Neural cell (in vitro differentiated cells): ENCODE results near the gene CCDC152. TPM values are rescaled to one million over a fixed set of nuclear protein-coding genes. Genes with fewer than 3 reads are reported as not detected.

ENCODE experiments used
- H2AFZ ChIP-seq: fragments of 200-600, 300-800 bp; sonication (generic), shearing (Covaris generic); 2 replicates; pipeline ENCODE4 v1.6.0; 2014; ENCODE audit warnings: low read depth, mild to moderate bottlenecking, antibody characterized with exemption, low read length, moderate library complexity
- H3F3A ChIP-seq: fragments of 200-600 bp; shearing (Covaris generic); 2 replicates; pipeline ENCODE4 v1.6.1; 2016; ENCODE audit warnings: mild to moderate bottlenecking, moderate library complexity, mixed read lengths, antibody characterized with exemption, low read length; ENCODE audit not compliant: insufficient read depth, poor library complexity, severe bottlenecking
- H3K27ac ChIP-seq: fragments of 200-600, 300-800 bp; sonication (generic), shearing (Covaris generic); 2 replicates; pipeline ENCODE4 v1.5.1; 2014; ENCODE audit warnings: mild to moderate bottlenecking, low read length, moderate library complexity
- H3K27me3 ChIP-seq: fragments of 300-800, 200-600 bp; sonication (generic), shearing (Covaris generic); 2 replicates; pipeline ENCODE4 v1.6.0; 2014; ENCODE audit warnings: mild to moderate bottlenecking, low read depth, low read length, moderate library complexity; ENCODE audit not compliant: insufficient read depth
- H3K36me3 ChIP-seq: fragments of 300-800, 200-600 bp; sonication (generic), shearing (Covaris generic); 2 replicates; pipeline ENCODE4 v1.5.1; 2014; ENCODE audit warnings: mild to moderate bottlenecking, antibody characterized with exemption, low read length, moderate library complexity; ENCODE audit not compliant: insufficient read depth
- H3K4me2 ChIP-seq: fragments of 300-800, 200-600 bp; sonication (generic), shearing (Covaris generic); 2 replicates; pipeline ENCODE4 v1.6.0; 2014; ENCODE audit warnings: mild to moderate bottlenecking, low read length
- H3K4me3 ChIP-seq: fragments of 300-800, 200-600 bp; sonication (generic), shearing (Covaris generic); 2 replicates; pipeline ENCODE4 v1.5.1; 2014; ENCODE audit warnings: mild to moderate bottlenecking, low read length, moderate library complexity
- H3K79me2 ChIP-seq: fragments of 200-600 bp; shearing (Covaris generic); replicated peaks from 2 replicates; pipeline ENCODE4 v1.6.0; 2014; ENCODE audit warnings: mild to moderate bottlenecking, low read length, moderate library complexity; ENCODE audit not compliant: insufficient read depth
- H3K9ac ChIP-seq: fragments of 300-800, 200-600 bp; sonication (generic), shearing (Covaris generic); 2 replicates; pipeline ENCODE4 v1.6.1; 2016; ENCODE audit warnings: mild to moderate bottlenecking, low read length, mixed read lengths
- H3K9me2 ChIP-seq: fragments of 200-600 bp; shearing (Covaris generic); 2 replicates; pipeline ENCODE4 v1.6.1; 2016; ENCODE audit warnings: mild to moderate bottlenecking, low read length, mixed read lengths; ENCODE audit not compliant: insufficient read depth
- H3K9me3 ChIP-seq: fragments of 200-600, 300-800 bp; sonication (generic), shearing (Covaris generic); 2 replicates; pipeline ENCODE4 v1.6.1; 2016; ENCODE audit warnings: mild to moderate bottlenecking, mixed run types, low read length, moderate library complexity, mixed read lengths
- H4K20me1 ChIP-seq: fragments of 200-600 bp; shearing (Covaris generic); 2 replicates; pipeline ENCODE4 v1.6.1; 2016; ENCODE audit warnings: mild to moderate bottlenecking, mixed run types; ENCODE audit not compliant: insufficient read depth
- CTCF ChIP-seq: fragments of 450-650 bp; IDR thresholded peaks from 2 replicates; pipeline ENCODE4 v1.5.1; 2014; ENCODE audit warnings: antibody characterized with exemption, mild to moderate bottlenecking, moderate library complexity; ENCODE audit not compliant: poor library complexity, severe bottlenecking
- EP300 ChIP-seq: fragments of 450-650 bp; conservative IDR thresholded peaks from 2 replicates; pipeline ENCODE4 v1.6.1; 2014; ENCODE audit warnings: antibody characterized with exemption, mild to moderate bottlenecking, moderate library complexity; ENCODE audit not compliant: poor library complexity, severe bottlenecking
- EZH2 ChIP-seq: fragments of 200-600, 300-800 bp; shearing (Covaris generic), sonication (generic); IDR thresholded peaks from 2 replicates; pipeline ENCODE4 v1.6.1; 2014; ENCODE audit warnings: antibody characterized with exemption, low read length, borderline replicate concordance, mild to moderate bottlenecking; ENCODE audit not compliant: insufficient read depth, poor library complexity, severe bottlenecking
- MXI1 ChIP-seq: fragments of 450-650 bp; conservative IDR thresholded peaks from 2 replicates; pipeline ENCODE4 v1.6.1; 2014; ENCODE audit warnings: antibody characterized with exemption, mild to moderate bottlenecking; ENCODE audit not compliant: poor library complexity, severe bottlenecking
- POLR2AphosphoS5 ChIP-seq: IDR thresholded peaks from 2 replicates; pipeline ENCODE4 v1.6.1; 2012
- RAD21 ChIP-seq: fragments of 450-650 bp; conservative IDR thresholded peaks from 2 replicates; pipeline ENCODE4 v1.6.1; 2014; ENCODE audit warnings: antibody characterized with exemption, mild to moderate bottlenecking, moderate library complexity
- REST ChIP-seq: IDR thresholded peaks from 2 replicates; pipeline ENCODE4 v1.6.1; 2012; ENCODE audit warnings: borderline replicate concordance
- SMC3 ChIP-seq: fragments of 450-650 bp; conservative IDR thresholded peaks from 2 replicates; pipeline ENCODE4 v1.6.1; 2014; ENCODE audit warnings: antibody characterized with exemption, mild to moderate bottlenecking, moderate library complexity; ENCODE audit not compliant: poor library complexity
- TAF1 ChIP-seq: IDR thresholded peaks from 2 replicates; pipeline ENCODE4 v1.6.1; 2012; ENCODE audit warnings: low read depth
- polyA plus RNA-seq: library from polyadenylated mRNA; depleted of rRNA; stranded (reverse); fragments of >200 nt; gene quantifications from 2 replicates; pipeline ENCODE4 v1.2.3, GENCODE V29; 2014

Gene CCDC152
- polyA plus RNA-seq, 1 donor from 2014 or later = 0.87 TPM

GRCh38 chr5:42807722-42808447, 51.3 kb downstream of the CCDC152 start:
- H3K79me2 ChIP-seq = no peaks in the 10 kb centered on the region
- H3K9ac ChIP-seq = no peak overlapping the region
- H3K27ac ChIP-seq = no peak overlapping the region
- no peak overlapping the region for H2AFZ ChIP-seq
- no peaks in the 10 kb centered on the region for H4K20me1 ChIP-seq
- no peak overlapping the region for H3K4me3 ChIP-seq
- no peaks in the 10 kb centered on the region for H3K27me3 ChIP-seq
- TF ChIP-seq RAD21 (no peak), POLR2AphosphoS5 (no peak), EZH2 (no peak), MXI1 (no peak), SMC3 (no peak), EP300 (no peak), TAF1 (no peak), REST (no peak), CTCF (no peak)
- no peaks in the 10 kb centered on the region for H3K9me3 ChIP-seq
- no peaks in the 10 kb centered on the region for H3K9me2 ChIP-seq
- H3F3A ChIP-seq = no peaks in the 10 kb centered on the region
- no peak overlapping the region for H3K4me2 ChIP-seq
- no peaks in the 10 kb centered on the region for H3K36me3 ChIP-seq

GRCh38 chr5:42808888-42809611, 52.4 kb downstream of the CCDC152 start:
- Histone ChIP-seq H3K27ac (no peak overlapping the region), H3K4me3 (no peak overlapping the region), H3K9ac (no peak overlapping the region)

More at GRCh38 chr5:42808888-42809611, 52.4 kb downstream of the CCDC152 start:
- H3K9me2 ChIP-seq = no peaks in the 10 kb centered on the region
- H3K4me2 ChIP-seq = no peak overlapping the region
- no peaks in the 10 kb centered on the region for H3K9me3 ChIP-seq
- TF ChIP-seq CTCF = no peak
- no peak for TF ChIP-seq SMC3
- TF ChIP-seq EP300 = no peak
- no peak for TF ChIP-seq POLR2AphosphoS5
- TF ChIP-seq MXI1 = no peak
- TF ChIP-seq REST = no peak
- TF ChIP-seq TAF1 = no peak
- no peak for TF ChIP-seq EZH2
- no peak for TF ChIP-seq RAD21
- H2AFZ ChIP-seq = no peak overlapping the region
- no peaks in the 10 kb centered on the region for H3K27me3 ChIP-seq
- no peaks in the 10 kb centered on the region for H3K79me2 ChIP-seq
- H3K36me3 ChIP-seq = no peaks in the 10 kb centered on the region
- H4K20me1 ChIP-seq = no peaks in the 10 kb centered on the region
- no peaks in the 10 kb centered on the region for H3F3A ChIP-seq
